ENCODE measurements around the gene SRSF4. TPM values are rescaled to one million over a fixed set of nuclear protein-coding genes. Genes with fewer than 3 reads are reported as not detected.

Gene SRSF4
- total and polyA plus RNA-seq, 2 of the 8 experiments (the other 6 are each of a cell fraction or from before 2014, with no cell fraction given) = 34.9 to 86.5 TPM

DNA sequence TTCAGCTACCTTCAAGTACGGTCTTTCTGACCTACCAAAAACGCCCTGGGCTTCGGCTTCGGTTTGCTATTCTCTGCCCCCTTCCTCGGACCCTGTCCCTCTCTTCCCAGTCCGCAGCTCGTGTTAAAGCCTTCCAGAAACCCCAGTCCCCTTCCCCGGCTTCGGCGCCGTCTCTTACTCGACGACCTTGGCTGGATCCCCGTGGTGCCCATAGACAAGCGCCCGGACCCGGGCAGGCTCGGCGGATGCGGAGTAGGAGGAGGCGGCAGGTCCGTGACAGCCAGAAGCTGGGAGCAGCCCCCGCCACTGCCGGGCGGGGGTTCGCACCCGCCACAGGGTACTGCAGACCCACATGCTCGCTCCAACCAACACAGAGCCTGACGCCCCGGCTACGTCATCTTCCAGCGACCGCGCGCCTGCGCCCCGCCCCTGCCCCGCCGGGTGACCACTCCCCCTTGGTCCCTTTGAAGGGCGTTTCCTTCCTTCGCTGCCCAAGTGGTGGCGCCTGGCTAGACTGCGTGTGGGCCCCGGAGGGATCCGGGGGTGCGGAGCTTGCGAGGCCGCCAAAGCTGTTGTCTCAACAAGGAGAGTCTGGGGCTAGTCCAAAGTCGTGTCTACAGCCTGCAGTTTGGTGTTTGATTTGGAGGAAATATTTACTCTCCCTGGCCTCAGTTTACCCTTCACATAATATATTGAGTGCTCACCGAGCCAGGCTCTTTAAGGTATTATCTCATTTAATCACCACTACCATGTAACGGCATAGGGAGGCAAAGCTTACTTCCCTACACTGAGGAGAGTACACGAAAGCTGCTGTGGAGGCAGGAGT, 49.1 kb upstream of the SRSF4 start, which contains the start of gene MECR (continued):
- TF ChIP-seq CHD7 (IDR thresholded peaks at IDR 0.05; ENCODE audit: insufficient replicate concordance, low read length) (no peak), SP4 (IDR thresholded peaks at IDR 0.05; ENCODE audit: low read length) (peak; percentile 92), CEBPB (IDR thresholded peaks at IDR 0.05; ENCODE audit: low read depth, low read length) (no peak), KDM5A (IDR thresholded peaks at IDR 0.05; ENCODE audit: low read length) (0 out of 2 replicates have a peak, but pooled peaks have one; percentile 53), SIRT6 (IDR thresholded peaks at IDR 0.05; ENCODE audit: low read length) (no peak), ASH2L (IDR thresholded peaks at IDR 0.05; ENCODE audit: low read length) (peak; percentile 91), RBBP5 (IDR thresholded peaks at IDR 0.05; ENCODE audit: borderline replicate concordance, low read depth, low read length) (peak; percentile 82; the same call in 1 of the 2 replicates), EP300 (IDR thresholded peaks at IDR 0.05; ENCODE audit: borderline replicate concordance in 1 of 2, low read depth in 2 of 2, low read length in 2 of 2) (peak in 1 of 2 experiments; percentile 73; a peak in 1 of 3 replicates), SP1 (IDR thresholded peaks at IDR 0.05; ENCODE audit: low read depth, low read length) (peak; percentile 88), TAF7 (optimal IDR thresholded peaks at IDR 0.05; ENCODE audit: borderline replicate concordance, low read depth, low read length) (peak; percentile 44)

Data from H1 (cell line).